H1 (cell line): ENCODE measurements around the gene ARHGAP42. TPM values are rescaled to one million over a fixed set of nuclear protein-coding genes. Genes with fewer than 3 reads are reported as not detected.

ENCODE experiments used
- ASH2L ChIP-seq: fragments of 200-600, 300-600 bp; sonication (generic); IDR thresholded peaks from one replicate; pipeline ENCODE4 v1.7.1; 2017; ENCODE audit warnings: low read length
- EZH2 ChIP-seq: fragments of 200-600 bp; sonication (generic); IDR thresholded peaks from 2 replicates; pipeline ENCODE4 v1.7.1; 2012; ENCODE audit warnings: low read depth, mild to moderate bottlenecking, moderate library complexity, low read length, inconsistent platforms; ENCODE audit not compliant: severe bottlenecking
- JUN ChIP-seq: IDR thresholded peaks from 2 replicates; pipeline ENCODE4 v1.6.1; 2011; ENCODE audit warnings: low read depth, mild to moderate bottlenecking, improper control_type of control experiment, low read length
- MAFK ChIP-seq: IDR thresholded peaks from 2 replicates; pipeline ENCODE4 v1.6.1; 2012; ENCODE audit warnings: low read depth, mild to moderate bottlenecking, improper control_type of control experiment, low read length
- SIX5 ChIP-seq: IDR thresholded peaks from 2 replicates; pipeline ENCODE4 v1.6.1; 2011; ENCODE audit warnings: mild to moderate bottlenecking, low read depth, low read length
- SUZ12 ChIP-seq: fragments of 200-600 bp; sonication (generic); IDR thresholded peaks from 2 replicates; pipeline ENCODE4 v1.6.1; 2012; ENCODE audit warnings: mild to moderate bottlenecking, inconsistent platforms, low read length, moderate library complexity, mixed read lengths
- TCF12 ChIP-seq: IDR thresholded peaks from 2 replicates; pipeline ENCODE4 v1.6.1; 2011; ENCODE audit warnings: low read depth, mild to moderate bottlenecking, low read length
- polyA plus RNA-seq, 7 experiments: library from polyadenylated mRNA; depleted of rRNA in 3 of 7; stranded (reverse) in 5 of 7; unstranded in 2 of 7; fragments of >200 nt in 5 of 7; fragments of 200-250 nt in 2 of 7; gene quantifications; 1 replicate in 5 of 7; 2 replicates in 1 of 7; 4 replicates in 1 of 7; pipeline versions ENCODE4 v1.2.1 to v1.2.3, GENCODE V29; 2011 to 2013; ENCODE audit warnings: missing spikeins in 2 of 7, mixed read lengths in 2 of 7
- total RNA-seq: library from RNA; stranded (reverse); fragmentation: NEBNext Ultra II Directional; extraction: Animal tissue kit (Norgen Biotek cat#: 25700); gene quantifications from 2 replicates; pipeline ENCODE4 v1.2.1, GENCODE V29; 2021

The ARHGAP42 gene
- total and polyA plus RNA-seq, 2 of the 8 experiments (the other 6 are each of a cell fraction or from before 2014, with no cell fraction given), result 22.2 to 33.5 TPM

DNA sequence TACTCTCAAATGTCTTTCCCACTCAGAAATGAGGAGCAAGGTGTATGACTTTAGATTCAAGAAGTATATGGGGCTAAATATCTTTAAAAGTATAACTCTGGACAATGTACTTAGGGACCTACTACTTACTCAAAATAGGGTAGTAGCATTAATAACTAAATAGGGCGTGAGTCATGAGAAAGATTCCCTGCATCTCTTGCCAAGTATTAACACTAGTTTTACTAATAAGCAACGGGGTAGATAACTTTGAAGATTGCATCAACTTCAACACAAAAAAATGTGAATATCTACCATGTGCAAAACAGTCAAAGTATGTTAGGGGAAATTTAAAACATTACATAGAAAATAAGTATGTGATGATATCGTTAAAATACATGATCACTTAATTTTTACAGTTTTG lies 342.9 kb downstream of the ARHGAP42 start (continued):
- TF ChIP-seq MAFK (no peak), ASH2L (no peak), SUZ12 (no peak), SIX5 (no peak), JUN (no peak), EZH2 (no peak), TCF12 (no peak)
